ENCODE measurements around the gene CLSTN2. TPM values are rescaled to one million over a fixed set of nuclear protein-coding genes. Genes with fewer than 3 reads are reported as not detected.

CLSTN2 gene
- total and polyA plus RNA-seq, 2 of the 13 experiments (the other 11 are each of a cell fraction or from before 2014, with no cell fraction given): not detected

DNA sequence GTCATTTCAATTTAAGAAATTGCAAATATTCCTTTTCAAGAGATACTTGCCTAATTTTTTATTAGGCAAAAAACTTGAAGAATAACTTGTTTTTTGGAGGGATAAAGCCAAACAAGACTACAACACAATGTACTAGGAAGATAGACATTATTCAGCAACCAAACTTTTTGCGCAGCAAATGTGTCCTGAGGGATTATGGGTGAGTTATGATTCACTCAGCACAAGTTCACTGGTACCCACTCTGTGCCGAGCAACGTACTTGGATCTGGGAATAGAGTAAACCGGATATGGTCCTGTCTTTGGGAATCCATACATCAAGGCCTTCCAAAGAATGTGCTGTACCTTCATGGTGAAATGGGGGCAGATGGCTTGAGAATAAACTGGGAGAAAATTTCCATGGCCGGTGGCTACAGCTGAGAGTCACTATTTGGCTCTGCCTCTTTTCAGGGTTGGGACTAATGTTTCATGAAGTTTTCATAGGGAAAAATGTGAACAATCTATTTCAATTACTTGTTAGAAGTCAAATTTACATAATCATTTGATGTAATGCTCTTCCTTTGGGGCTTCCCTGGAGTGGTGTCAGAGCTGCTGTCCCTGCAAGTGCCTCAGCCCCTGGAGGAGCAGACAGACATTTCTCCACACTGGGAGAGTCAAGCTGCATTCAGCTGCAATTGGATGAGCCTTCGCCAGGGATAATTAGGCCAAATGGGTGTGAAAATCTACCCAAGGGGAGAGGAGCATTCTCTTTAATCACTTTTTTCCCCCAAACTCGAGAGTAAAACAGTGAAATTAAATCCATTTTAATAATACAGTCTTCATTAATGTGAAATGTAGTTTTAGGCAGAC is 315.2 kb downstream of the CLSTN2 start:
- Histone ChIP-seq H3K27me3 (ENCODE audit: control insufficient read depth in 1 of 2, insufficient read depth in 2 of 2, low read length in 2 of 2) (no peaks in the 10 kb centered on the region), H3K27ac (ENCODE audit: extremely low read length, insufficient read depth, low read length) (no peak overlapping the region), H4K20me1 (ENCODE audit: insufficient read depth, low read length) (no peaks in the 10 kb centered on the region), H3K9me3 (ENCODE audit: low read length) (no peaks in the 10 kb centered on the region), H3K4me2 (ENCODE audit: low read depth, low read length) (no peak overlapping the region), H3K4me1 (ENCODE audit: insufficient read depth, low read length) (no peaks in the 10 kb centered on the region), H3K4me3 (replicated peaks in 1 of 3; ENCODE audit: insufficient read depth in 1 of 3, low read depth in 2 of 3, low read length in 3 of 3) (no peak overlapping the region), H2AFZ (ENCODE audit: low read length) (no peak overlapping the region), H3K36me3 (replicated peaks in 1 of 2; ENCODE audit: control insufficient read depth in 1 of 2, insufficient read depth in 2 of 2, low read length in 2 of 2) (no peaks in the 10 kb centered on the region), H3K9ac (ENCODE audit: insufficient read depth, low read depth, low read length) (no peak overlapping the region), H3K79me2 (ENCODE audit: insufficient read depth, low read length) (no peaks in the 10 kb centered on the region)
- intact Hi-C loops (cut with micrococcal nuclease; ENCODE audit: unreplicated experiment) (no loop called here), in situ Hi-C loops (cut with HindIII; ENCODE audit: extremely low pct_ligation_motif_present, low pct_unique_long_range_greater_than_20kb) (no loop called here)
- 26% methylated on average over 7 of the region's 7 CpGs for WGBS (ENCODE audit: low lambda C conversion rate)
- no peak for ATAC-seq
- ChIA-PET CTCF (ENCODE audit: low intra/inter-chr PET ratio, low total read pairs) (no interaction called here), POLR2A (no interaction called here)
- no peak for DNase-seq (ENCODE audit: low spot score)
- no TSS peak for BruUV-seq (replicated peaks)
- TF ChIP-seq, protein P1, sequence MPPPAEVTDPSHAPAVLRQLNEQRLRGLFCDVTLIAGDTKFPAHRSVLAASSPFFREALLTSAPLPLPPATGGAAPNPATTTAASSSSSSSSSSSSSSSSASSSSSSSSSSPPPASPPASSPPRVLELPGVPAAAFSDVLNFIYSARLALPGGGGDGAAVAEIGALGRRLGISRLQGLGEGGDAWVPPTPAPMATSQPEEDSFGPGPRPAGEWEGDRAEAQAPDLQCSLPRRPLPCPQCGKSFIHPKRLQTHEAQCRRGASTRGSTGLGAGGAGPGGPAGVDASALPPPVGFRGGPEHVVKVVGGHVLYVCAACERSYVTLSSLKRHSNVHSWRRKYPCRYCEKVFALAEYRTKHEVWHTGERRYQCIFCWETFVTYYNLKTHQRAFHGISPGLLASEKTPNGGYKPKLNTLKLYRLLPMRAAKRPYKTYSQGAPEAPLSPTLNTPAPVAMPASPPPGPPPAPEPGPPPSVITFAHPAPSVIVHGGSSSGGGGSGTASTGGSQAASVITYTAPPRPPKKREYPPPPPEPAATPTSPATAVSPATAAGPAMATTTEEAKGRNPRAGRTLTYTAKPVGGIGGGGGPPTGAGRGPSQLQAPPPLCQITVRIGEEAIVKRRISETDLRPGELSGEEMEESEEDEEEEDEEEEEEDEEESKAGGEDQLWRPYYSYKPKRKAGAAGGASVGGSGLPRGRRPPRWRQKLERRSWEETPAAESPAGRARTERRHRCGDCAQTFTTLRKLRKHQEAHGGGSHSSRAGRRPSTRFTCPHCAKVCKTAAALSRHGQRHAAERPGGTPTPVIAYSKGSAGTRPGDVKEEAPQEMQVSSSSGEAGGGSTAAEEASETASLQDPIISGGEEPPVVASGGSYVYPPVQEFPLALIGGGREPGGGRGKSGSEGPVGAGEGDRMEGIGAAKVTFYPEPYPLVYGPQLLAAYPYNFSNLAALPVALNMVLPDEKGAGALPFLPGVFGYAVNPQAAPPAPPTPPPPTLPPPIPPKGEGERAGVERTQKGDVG (CRISPR knock-in tag; IDR thresholded peaks at IDR 0.05; ENCODE audit: borderline replicate concordance): no peak
- TF ChIP-seq, protein P2, sequence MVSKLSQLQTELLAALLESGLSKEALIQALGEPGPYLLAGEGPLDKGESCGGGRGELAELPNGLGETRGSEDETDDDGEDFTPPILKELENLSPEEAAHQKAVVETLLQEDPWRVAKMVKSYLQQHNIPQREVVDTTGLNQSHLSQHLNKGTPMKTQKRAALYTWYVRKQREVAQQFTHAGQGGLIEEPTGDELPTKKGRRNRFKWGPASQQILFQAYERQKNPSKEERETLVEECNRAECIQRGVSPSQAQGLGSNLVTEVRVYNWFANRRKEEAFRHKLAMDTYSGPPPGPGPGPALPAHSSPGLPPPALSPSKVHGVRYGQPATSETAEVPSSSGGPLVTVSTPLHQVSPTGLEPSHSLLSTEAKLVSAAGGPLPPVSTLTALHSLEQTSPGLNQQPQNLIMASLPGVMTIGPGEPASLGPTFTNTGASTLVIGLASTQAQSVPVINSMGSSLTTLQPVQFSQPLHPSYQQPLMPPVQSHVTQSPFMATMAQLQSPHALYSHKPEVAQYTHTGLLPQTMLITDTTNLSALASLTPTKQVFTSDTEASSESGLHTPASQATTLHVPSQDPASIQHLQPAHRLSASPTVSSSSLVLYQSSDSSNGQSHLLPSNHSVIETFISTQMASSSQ (IDR thresholded peaks at IDR 0.05; ENCODE audit: low read depth): no peak
- TF ChIP-seq, protein P2 (CRISPR knock-in tag; IDR thresholded peaks at IDR 0.05; ENCODE audit: borderline replicate concordance): no peak
- TF ChIP-seq ZNF713 (CRISPR knock-in tag; IDR thresholded peaks at IDR 0.05): no peak
- TF ChIP-seq, protein P3, sequence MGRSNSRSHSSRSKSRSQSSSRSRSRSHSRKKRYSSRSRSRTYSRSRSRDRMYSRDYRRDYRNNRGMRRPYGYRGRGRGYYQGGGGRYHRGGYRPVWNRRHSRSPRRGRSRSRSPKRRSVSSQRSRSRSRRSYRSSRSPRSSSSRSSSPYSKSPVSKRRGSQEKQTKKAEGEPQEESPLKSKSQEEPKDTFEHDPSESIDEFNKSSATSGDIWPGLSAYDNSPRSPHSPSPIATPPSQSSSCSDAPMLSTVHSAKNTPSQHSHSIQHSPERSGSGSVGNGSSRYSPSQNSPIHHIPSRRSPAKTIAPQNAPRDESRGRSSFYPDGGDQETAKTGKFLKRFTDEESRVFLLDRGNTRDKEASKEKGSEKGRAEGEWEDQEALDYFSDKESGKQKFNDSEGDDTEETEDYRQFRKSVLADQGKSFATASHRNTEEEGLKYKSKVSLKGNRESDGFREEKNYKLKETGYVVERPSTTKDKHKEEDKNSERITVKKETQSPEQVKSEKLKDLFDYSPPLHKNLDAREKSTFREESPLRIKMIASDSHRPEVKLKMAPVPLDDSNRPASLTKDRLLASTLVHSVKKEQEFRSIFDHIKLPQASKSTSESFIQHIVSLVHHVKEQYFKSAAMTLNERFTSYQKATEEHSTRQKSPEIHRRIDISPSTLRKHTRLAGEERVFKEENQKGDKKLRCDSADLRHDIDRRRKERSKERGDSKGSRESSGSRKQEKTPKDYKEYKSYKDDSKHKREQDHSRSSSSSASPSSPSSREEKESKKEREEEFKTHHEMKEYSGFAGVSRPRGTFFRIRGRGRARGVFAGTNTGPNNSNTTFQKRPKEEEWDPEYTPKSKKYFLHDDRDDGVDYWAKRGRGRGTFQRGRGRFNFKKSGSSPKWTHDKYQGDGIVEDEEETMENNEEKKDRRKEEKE (IDR thresholded peaks at IDR 0.05): no peak
- TF ChIP-seq YEATS4 (CRISPR knock-in tag; IDR thresholded peaks at IDR 0.05; ENCODE audit: borderline replicate concordance): no peak
- TF ChIP-seq FIP1L1 (IDR thresholded peaks at IDR 0.05; ENCODE audit: borderline replicate concordance, insufficient read depth, low read depth, low read length): no peak
- FAIRE-seq: no peak
